GM06990 (cell line): ENCODE data around the gene MCU.

ENCODE experiments used
- DNase-seq: peaks from one replicate; pipeline ENCODE4 v3.0.0-alpha.2; 2011; ENCODE audit not compliant: insufficient read length; ENCODE audit errors: extremely low read depth
- H3K27me3 ChIP-seq: replicated peaks from 2 replicates; pipeline ENCODE4 v1.6.0; 2011; ENCODE audit warnings: low read length; ENCODE audit not compliant: control insufficient read depth, insufficient read depth
- H3K36me3 ChIP-seq: 2 replicates; pipeline ENCODE4 v1.5.1; 2011; ENCODE audit warnings: low read length; ENCODE audit not compliant: control insufficient read depth, insufficient read depth
- H3K4me3 ChIP-seq: replicated peaks from 2 replicates; pipeline ENCODE4 v1.5.1; 2011; ENCODE audit warnings: low read depth, mild to moderate bottlenecking, control low read depth, low read length
- TF ChIP-seq, protein P1 (sequence below): IDR thresholded peaks from 2 replicates; pipeline ENCODE4 v1.5.1; 2011; ENCODE audit warnings: low read length, control low read depth, mild to moderate bottlenecking, inconsistent platforms; ENCODE audit not compliant: insufficient read depth, poor library complexity, severe bottlenecking

MCU gene

GRCh38 chr10:72879245-72879644 is 187.3 kb downstream of the MCU start:
- no peak for DNase-seq
- no peaks in the 10 kb centered on the region for H3K27me3 ChIP-seq
- TF ChIP-seq, protein P1, sequence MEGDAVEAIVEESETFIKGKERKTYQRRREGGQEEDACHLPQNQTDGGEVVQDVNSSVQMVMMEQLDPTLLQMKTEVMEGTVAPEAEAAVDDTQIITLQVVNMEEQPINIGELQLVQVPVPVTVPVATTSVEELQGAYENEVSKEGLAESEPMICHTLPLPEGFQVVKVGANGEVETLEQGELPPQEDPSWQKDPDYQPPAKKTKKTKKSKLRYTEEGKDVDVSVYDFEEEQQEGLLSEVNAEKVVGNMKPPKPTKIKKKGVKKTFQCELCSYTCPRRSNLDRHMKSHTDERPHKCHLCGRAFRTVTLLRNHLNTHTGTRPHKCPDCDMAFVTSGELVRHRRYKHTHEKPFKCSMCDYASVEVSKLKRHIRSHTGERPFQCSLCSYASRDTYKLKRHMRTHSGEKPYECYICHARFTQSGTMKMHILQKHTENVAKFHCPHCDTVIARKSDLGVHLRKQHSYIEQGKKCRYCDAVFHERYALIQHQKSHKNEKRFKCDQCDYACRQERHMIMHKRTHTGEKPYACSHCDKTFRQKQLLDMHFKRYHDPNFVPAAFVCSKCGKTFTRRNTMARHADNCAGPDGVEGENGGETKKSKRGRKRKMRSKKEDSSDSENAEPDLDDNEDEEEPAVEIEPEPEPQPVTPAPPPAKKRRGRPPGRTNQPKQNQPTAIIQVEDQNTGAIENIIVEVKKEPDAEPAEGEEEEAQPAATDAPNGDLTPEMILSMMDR, result no peak
- H3K4me3 ChIP-seq, result no peak overlapping the region
- H3K36me3 ChIP-seq, result no peaks in the 10 kb centered on the region

DNA sequence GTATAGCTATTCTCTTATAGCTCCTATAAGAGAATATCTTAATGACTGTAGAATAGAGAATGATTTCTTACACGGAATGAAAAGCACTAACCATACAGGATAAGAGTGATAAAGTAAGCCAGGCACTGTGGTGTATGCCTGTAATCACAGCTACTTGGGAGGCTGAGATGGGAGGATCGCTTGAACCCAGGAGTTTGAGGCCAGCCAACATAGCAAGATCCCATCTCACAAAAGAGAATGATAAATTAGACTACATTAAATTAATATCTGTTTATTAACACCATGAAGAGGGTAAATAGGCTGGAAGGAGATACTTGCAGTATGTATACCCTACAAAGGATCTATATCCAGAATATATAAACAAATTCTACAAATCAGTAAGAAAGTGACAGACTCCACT is 189.3 kb downstream of the MCU start:
- no peak overlapping the region for H3K4me3 ChIP-seq
- no peak for DNase-seq
- no peaks in the 10 kb centered on the region for H3K36me3 ChIP-seq
- H3K27me3 ChIP-seq, result no peaks in the 10 kb centered on the region
- TF ChIP-seq, protein P1, result no peak

- TF ChIP-seq, protein P1, result no peak
- no peak overlapping the region for H3K4me3 ChIP-seq
- no peak for DNase-seq
- H3K27me3 ChIP-seq, result no peaks in the 10 kb centered on the region
- H3K36me3 ChIP-seq, result no peaks in the 10 kb centered on the region; the same call in 1 of the 2 replicates
Measured at GRCh38 chr10:72883861-72884260, 191.9 kb downstream of the MCU start.

- no peak overlapping the region for H3K4me3 ChIP-seq
- TF ChIP-seq, protein P1, result no peak
- DNase-seq, result no peak
- no peaks in the 10 kb centered on the region; the same call in 1 of the 2 replicates for H3K36me3 ChIP-seq
- no peaks in the 10 kb centered on the region for H3K27me3 ChIP-seq
Measured at GRCh38 chr10:72885953-72886352, 194.0 kb downstream of the MCU start.

- Histone ChIP-seq H3K4me3 (no peak overlapping the region), H3K36me3 (no peaks in the 10 kb centered on the region; the same call in 1 of the 2 replicates), H3K27me3 (no peaks in the 10 kb centered on the region)
- TF ChIP-seq, protein P1, result no peak
- no peak for DNase-seq
Measured at GRCh38 chr10:72886621-72887020, 194.7 kb downstream of the MCU start.

DNA sequence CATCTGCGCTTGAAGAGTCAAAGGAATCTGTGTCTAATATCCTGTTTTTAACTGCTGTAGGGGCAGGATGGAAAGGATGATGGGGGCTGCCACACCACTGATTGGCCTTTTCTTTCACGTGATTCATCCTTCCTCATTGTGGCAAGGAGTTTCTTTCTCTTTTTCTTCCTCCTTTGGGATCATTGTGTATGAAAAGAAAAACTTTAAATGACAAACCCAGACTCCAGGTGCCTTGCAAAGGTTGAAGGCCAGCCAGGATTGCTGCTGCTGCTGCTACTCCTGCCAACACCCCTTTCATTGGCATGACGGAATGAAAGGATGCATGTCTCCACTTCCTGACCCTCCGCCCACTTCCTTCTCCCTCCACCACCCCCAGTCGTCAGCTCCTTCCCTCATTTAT is 195.1 kb downstream of the MCU start:
- H3K27me3 ChIP-seq, result no peaks in the 10 kb centered on the region
- DNase-seq, result no peak
- no peak overlapping the region for H3K4me3 ChIP-seq
- TF ChIP-seq, protein P1, result no peak
- H3K36me3 ChIP-seq, result no peaks in the 10 kb centered on the region; the same call in 1 of the 2 replicates
